ENCODE measurements around the gene TP53INP2.
A peak's percentile ranks its signal among the peaks of the same experiment; 100 is the strongest.
"Not testable (repeated sequence)": the region's sequence is repeated elsewhere in the genome, so short reads cannot be mapped to it uniquely, and the experiment has no call there.

Gene TP53INP2

GRCh38 chr20:34706302-34706875 lies 2.2 kb downstream of the TP53INP2 start:
- no peak for DNase-seq

- DNase-seq: no peak
These were observed 3.0 kb downstream of the TP53INP2 start for GRCh38 chr20:34706912-34707784.

DNA sequence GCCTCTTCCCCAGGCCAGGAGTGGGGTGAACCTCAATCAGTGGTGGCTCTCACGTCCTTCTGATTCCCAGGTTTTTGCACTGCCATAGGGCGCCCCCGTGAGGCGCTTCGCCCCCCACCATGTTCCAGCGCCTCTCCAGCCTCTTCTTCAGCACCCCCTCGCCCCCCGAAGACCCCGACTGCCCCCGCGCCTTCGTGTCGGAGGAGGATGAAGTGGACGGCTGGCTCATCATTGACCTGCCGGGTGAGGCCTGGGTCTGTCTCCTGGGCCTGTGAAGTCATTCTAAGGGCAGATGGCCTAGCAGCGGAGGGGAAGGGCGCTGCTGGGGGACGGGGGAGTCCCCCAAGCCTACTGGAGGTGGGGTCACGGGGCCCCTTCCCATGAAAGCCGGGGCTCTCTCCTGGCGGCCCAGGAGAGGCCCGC lies 4.5 kb downstream of the TP53INP2 start:
- peak; percentile 62 for DNase-seq

- DNase-seq: peak; percentile 72
These were observed 5.1 kb downstream of the TP53INP2 start for GRCh38 chr20:34709044-34709830.

- DNase-seq: peak; percentile 38
These were observed 5.9 kb downstream of the TP53INP2 start for GRCh38 chr20:34709831-34710567.

- DNase-seq: no peak
These were observed 6.4 kb downstream of the TP53INP2 start for GRCh38 chr20:34710568-34710839.

- no peak for DNase-seq
These were observed 6.9 kb downstream of the TP53INP2 start for GRCh38 chr20:34710861-34711574.

GRCh38 chr20:34711813-34712430 lies 7.8 kb downstream of the TP53INP2 start:
- no peak for DNase-seq

DNA sequence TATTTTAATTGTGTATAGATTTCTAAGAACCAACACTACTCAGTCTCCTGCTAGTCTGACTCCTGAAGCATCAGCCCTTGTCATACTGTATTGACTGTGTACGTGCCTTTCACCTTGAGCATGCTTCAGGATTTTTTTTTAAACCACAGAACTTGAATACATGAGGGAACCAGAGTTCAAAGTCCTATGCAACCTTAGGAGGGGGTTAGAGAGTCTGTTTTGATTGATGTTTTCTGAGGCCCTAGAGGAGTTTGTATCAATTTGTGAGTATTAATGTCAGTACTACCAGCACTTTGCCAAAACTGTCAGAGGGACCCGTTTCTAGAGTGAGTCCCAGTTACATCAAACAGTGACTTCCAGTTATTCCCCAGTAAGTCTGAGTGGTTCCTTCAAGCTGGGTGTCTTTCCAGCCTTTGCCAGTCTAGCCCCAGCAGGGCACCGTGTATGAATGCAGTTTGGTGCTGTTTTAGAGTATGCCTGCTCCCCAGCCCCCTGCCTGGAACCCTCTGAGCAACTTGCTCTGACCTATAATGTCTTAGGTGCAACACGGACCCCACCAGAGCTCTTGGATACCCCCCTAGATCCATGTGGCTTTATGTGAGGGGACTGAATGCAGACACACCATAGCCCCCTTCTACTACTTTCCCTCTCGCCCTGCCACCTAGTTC lies 8.5 kb downstream of the TP53INP2 start:
- no peak for DNase-seq

DNA sequence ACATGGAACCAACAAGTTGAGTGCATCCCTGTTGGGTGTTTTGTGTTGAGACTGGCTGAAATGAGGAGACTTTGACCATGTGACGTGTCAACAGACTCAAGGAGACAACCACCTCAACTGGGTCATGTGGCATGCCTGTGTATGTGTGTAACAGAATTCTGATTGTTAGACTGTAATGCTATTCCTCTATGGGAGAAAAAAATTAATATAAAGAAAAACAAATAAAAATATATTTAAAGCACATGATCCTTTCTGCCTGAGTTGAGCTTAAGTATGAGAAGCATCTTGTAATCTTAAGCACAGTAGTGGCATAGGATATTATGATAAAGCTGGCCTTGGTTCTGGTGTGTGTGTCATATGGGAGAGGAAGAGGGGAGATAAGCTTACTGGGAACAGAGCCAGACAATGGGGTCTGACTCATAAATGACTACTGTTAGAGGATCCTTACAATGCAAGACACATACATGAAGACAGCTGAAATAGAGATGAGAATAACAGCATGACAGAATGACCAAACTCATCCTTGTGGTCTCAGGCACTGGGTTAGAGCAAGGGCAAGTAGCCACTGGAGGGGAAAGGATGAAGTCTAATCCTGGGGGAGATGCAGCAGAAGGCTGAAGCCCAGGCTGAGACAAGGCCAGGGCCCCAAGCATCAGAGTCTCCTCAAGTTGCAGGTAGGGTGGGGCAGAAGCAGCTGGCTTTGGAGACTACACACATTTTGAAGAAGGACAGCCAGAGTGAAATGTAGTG lies 9.2 kb downstream of the TP53INP2 start:
- DNase-seq: peak; percentile 40

DNA sequence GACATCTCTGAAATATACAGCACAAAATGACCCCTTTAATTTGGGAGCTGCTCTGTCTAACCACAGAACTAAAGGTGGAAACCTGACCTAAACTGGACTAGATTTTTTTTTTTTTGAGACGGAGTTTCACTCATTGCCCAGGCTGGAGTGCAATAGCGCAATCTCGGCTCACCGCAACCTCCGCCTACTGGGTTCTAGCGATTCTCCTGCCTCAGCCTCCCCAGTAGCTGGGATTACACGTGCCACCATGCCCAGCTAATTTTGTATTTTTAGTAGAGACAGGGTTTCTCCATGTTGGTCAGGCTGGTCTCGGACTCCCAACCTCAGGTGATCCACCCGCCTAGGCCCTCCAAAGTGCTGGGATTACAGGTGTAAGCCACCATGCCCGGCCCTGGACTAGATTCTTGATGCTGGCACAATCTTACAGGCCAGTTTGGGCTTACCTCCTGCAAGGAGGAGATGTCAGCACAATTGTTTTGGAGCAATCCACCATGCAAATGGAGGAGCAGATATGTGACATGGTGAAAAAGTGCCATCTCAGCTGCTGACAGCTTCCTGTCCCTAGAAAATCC lies 9.9 kb downstream of the TP53INP2 start:
- DNase-seq: not testable (repeated sequence)

GRCh38 chr20:34715384-34715783 lies 11.2 kb downstream of the TP53INP2 start:
- no peak for DNase-seq

- DNase-seq: no peak
These were observed 12.7 kb downstream of the TP53INP2 start for GRCh38 chr20:34716921-34717229.

- no peak for DNase-seq
These were observed 13.3 kb downstream of the TP53INP2 start for GRCh38 chr20:34717230-34718095.

DNA sequence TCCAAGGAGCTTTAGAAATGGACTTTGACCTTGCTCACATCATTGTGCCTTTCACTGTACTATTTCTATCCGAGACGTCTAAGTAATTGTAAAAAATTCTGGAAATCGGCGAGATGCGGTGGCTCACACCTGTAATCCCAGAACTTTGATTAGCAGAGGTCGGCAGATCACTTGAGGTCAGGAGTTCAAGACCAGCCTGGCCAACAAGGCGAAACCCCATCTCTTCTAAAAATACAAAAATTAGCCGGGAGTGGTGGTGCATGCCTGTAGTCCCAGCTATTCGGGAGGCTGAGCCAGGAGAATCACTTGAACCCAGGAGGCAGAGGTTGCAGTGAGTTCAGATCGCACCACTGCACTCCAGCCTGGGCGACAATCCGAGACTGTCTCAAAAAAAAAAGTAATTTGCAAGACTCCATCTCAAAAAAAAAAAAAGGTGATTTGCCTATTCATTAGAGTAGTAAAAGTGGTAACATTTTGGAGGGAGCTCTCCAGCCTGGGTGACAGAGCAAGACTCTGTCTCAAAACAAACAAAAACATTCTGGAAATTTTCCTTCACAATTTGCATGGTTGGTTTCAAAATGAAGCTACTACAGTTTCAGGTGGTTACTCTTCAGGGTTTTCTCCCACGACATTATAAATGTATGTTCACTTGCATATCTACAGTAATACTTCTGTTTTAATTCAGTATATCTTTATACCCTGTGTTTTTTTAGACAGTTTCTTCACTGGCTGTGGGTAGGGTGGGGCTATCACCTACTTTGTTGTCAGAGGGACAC lies 15.3 kb downstream of the TP53INP2 start:
- peak; percentile 81 for DNase-seq

GRCh38 chr20:34720266-34720665 lies 16.1 kb downstream of the TP53INP2 start:
- DNase-seq: no peak

- not testable (repeated sequence) for DNase-seq
These were observed 18.4 kb downstream of the TP53INP2 start for GRCh38 chr20:34722560-34722959.

DNA sequence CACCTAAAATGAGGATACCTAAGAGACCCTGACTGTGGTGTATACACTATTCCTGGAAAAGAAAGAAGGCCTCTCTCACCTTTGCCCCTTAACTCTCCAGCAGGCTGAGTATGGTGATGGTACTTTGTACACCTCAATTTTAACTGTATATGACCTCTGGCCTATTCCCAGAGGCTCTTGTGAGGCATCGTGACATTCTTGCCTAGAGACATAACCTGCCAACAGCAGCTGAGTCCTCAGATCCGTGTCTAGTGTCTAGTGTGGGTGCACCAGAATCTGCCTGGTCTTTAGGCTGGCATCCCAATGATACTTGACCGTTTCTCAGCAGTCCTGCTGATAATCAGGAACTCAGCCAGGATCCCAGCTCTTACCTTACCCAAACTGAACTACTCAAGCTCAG lies 20.0 kb downstream of the TP53INP2 start:
- no peak for DNase-seq

GRCh38 chr20:34729416-34729815 lies 25.3 kb downstream of the TP53INP2 start:
- DNase-seq: no peak

All from activated CD4-positive, alpha-beta T cell treated with anti-CD3 and anti-CD28 coated beads, Interleukin-2, amount 50 U/mL, for 16 hours (primary cell).